Central memory CD8-positive, alpha-beta T cell (primary cell): ENCODE data around the gene ITGA8.
"Not testable (repeated sequence)": the region's sequence is repeated elsewhere in the genome, so short reads cannot be mapped to it uniquely, and the experiment has no call there.

Source experiments
- ATAC-seq: fragments of 150-1000 bp; cut with Tn5 transposase; replicated peaks from 2 replicates; pipeline ENCODE4 v1.10.0; 2022; ENCODE audit warnings: mild to moderate bottlenecking, moderate FRiP score, moderate number of reproducible peaks; ENCODE audit not compliant: poor library complexity, severe bottlenecking; ENCODE audit errors: extremely low read depth
- DNase-seq, 2 donors: peaks; one replicate each; pipeline ENCODE4 v3.0.0; 2021; ENCODE audit warnings: low spot score in 2 of 2
- H3K27ac Mint-ChIP-seq: one replicate; pipeline ENCODE4 v1.8.0; 2022; ENCODE audit warnings: low read depth, mild to moderate bottlenecking, moderate library complexity, mixed read lengths
- H3K27me3 Mint-ChIP-seq: one replicate; pipeline ENCODE4 v1.8.0; 2022; ENCODE audit warnings: mixed read lengths
- H3K36me3 Mint-ChIP-seq: one replicate; pipeline ENCODE4 v1.8.0; 2022; ENCODE audit warnings: mild to moderate bottlenecking, moderate library complexity, mixed read lengths; ENCODE audit not compliant: insufficient read depth
- H3K4me1 Mint-ChIP-seq: one replicate; pipeline ENCODE4 v1.8.0; 2022; ENCODE audit warnings: mixed read lengths
- H3K4me3 Mint-ChIP-seq: one replicate; pipeline ENCODE4 v1.8.0; 2022; ENCODE audit warnings: mild to moderate bottlenecking, moderate library complexity, mixed read lengths
- H3K9me3 Mint-ChIP-seq: one replicate; pipeline ENCODE4 v1.8.0; 2022; ENCODE audit warnings: mixed read lengths

The ITGA8 gene

DNA sequence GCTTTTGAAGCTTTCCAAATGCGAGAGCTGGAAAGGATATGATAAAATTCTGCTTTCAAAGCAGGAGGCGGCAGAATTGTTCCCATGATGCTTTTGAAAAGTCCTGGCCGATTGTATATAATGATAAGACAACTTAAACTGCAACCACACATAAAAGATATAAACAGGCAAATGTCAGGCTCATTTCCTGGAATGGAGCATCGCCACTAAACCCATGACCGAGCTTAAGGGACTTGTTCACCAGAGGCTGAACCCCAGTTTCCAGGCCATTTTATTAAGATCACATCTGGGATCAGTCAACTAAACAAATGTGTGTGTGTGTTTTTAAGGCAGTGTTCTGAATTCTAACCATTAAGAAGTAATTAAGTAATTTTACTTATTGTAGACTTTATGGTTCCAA lies 131.6 kb downstream of the ITGA8 start:
- no peak overlapping the region for H3K4me3 Mint-ChIP-seq

DNA sequence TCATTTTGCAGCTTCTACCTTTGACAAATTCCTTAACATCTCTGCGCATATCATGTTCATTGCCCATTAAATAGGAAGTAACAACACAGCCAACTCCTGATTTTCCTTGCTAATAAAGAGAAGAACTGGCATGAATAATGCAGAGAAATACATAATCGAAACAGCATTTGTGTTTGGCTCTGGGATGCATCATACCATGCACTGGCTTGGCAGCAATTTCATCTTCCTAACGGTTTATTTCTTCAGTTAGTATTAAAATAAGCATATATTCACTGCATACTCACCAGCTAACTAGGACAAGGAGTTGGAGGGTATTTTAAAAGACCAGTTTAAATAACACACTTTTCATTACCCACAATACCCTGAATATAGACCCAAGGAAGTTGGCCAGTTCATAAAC lies 132.5 kb downstream of the ITGA8 start:
- H3K27me3 Mint-ChIP-seq, result peaks cover under 1% of the 10 kb centered on the region
- H3K27ac Mint-ChIP-seq, result no peak overlapping the region
- DNase-seq (no peak), ATAC-seq (no peak)
- H3K4me3 Mint-ChIP-seq, result no peak overlapping the region
- H3K9me3 Mint-ChIP-seq, result no peaks in the 10 kb centered on the region
- no peaks in the 10 kb centered on the region for H3K36me3 Mint-ChIP-seq
- H3K4me1 Mint-ChIP-seq, result no peaks in the 10 kb centered on the region

More for the DNA sequence above, 131.6 kb downstream of the ITGA8 start:
- H3K9me3 Mint-ChIP-seq, result no peaks in the 10 kb centered on the region
- H3K36me3 Mint-ChIP-seq, result no peaks in the 10 kb centered on the region
- no peak for DNase-seq
- H3K27me3 Mint-ChIP-seq, result no peaks in the 10 kb centered on the region
- ATAC-seq, result no peak
- H3K27ac Mint-ChIP-seq, result no peak overlapping the region
- H3K4me1 Mint-ChIP-seq, result no peaks in the 10 kb centered on the region

DNA sequence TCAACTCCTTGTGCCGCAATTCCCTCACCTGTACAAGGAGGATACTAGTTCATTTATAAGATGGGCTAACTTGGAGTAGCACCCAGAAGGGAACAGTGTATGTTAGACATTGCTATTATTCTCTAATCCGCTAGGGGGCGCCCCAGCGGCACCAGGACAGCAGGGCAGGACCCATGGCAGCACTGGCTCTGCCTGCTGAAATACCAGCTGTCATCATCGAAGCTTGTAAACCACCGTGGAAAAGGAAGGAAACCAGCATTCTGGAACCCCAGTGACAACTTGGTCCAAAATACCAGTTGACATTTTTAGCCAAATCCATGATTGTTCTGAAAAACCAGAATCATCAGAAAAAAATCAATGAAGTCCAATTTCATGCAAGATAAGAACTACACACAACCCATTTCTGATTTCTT lies 134.4 kb downstream of the ITGA8 start:
- Mint-ChIP-seq H3K27me3 (peaks cover 19% of the 10 kb centered on the region), H3K9me3 (peaks cover 5% of the 10 kb centered on the region), H3K36me3 (no peaks in the 10 kb centered on the region), H3K4me3 (no peak overlapping the region), H3K4me1 (no peaks in the 10 kb centered on the region), H3K27ac (no peak overlapping the region)
- ATAC-seq (no peak), DNase-seq (no peak)

DNA sequence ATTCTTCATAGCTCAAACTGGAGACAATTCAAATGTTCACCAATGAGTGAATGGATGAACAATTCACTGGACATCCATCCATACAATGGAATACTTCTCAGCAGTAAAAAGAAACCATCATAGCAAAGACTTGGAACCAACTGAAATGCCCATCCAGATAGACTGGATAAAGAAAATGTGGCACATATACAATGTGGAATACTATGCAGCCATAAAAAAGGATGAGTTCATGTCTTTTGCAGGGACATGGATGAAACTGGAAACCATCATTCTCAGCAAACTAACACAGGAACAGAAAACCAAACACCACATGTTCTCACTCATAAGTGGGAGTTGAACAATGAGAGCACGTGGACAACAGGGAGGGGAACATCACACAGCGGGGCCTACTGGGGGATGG lies 136.8 kb downstream of the ITGA8 start:
- H3K4me3 Mint-ChIP-seq, ATAC-seq, H3K4me1 Mint-ChIP-seq, H3K9me3 Mint-ChIP-seq, DNase-seq, H3K27ac Mint-ChIP-seq, H3K36me3 Mint-ChIP-seq: not testable (repeated sequence)
- peaks cover 29% of the 10 kb centered on the region for H3K27me3 Mint-ChIP-seq

DNA sequence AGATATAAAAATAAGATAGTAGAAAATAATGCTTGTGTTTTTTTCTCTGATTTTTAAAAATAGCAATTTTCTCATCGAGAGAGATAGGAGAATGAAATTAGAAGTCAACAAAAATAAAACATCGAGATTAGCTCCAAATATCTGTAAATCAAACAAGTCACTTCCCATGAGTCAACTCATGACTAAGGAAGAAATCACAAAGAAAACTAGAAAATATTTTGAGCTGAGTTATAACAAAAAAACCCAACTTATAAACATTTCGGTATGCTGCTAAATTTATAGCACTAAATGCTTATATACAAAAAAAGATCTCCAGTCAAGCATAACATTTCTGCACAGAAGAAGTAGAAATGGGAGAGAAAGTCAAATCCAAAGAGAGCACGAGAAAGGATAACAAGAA lies 140.1 kb downstream of the ITGA8 start:
- peaks cover 29% of the 10 kb centered on the region for H3K27me3 Mint-ChIP-seq
- H3K4me3 Mint-ChIP-seq, result no peak overlapping the region
- H3K4me1 Mint-ChIP-seq, result no peaks in the 10 kb centered on the region
- DNase-seq (no peak), ATAC-seq (no peak)
- no peak overlapping the region for H3K27ac Mint-ChIP-seq
- peaks cover 5% of the 10 kb centered on the region for H3K9me3 Mint-ChIP-seq
- no peaks in the 10 kb centered on the region for H3K36me3 Mint-ChIP-seq

DNA sequence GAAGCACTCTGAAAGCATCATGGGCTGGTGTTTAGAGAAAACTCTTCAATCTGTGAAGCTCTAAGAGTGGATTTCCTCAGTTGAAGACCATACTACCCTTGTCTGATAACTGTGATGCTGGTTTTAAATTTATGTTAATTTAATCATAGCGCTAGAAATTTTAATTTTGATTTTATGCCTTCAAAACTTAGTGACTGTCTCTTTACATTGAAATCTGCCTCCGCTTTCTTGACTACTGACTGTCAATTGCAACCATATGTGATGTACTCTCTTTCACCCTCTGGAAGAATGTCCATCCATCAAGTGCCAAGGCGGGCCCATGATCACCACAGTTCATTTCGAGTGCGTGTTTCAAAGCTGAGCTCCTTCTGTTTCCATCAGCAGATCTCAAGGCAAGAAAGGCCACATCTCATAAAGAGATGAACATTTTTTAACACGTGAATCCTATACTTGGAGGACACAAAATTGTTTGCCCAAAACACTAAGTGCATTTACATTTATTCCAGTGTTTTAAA lies 147.1 kb downstream of the ITGA8 start:
- Mint-ChIP-seq H3K4me1 (no peaks in the 10 kb centered on the region), H3K27me3 (no peaks in the 10 kb centered on the region), H3K4me3 (no peak overlapping the region), H3K27ac (no peak overlapping the region), H3K9me3 (no peaks in the 10 kb centered on the region), H3K36me3 (no peaks in the 10 kb centered on the region)
- ATAC-seq (no peak), DNase-seq (no peak)

DNA sequence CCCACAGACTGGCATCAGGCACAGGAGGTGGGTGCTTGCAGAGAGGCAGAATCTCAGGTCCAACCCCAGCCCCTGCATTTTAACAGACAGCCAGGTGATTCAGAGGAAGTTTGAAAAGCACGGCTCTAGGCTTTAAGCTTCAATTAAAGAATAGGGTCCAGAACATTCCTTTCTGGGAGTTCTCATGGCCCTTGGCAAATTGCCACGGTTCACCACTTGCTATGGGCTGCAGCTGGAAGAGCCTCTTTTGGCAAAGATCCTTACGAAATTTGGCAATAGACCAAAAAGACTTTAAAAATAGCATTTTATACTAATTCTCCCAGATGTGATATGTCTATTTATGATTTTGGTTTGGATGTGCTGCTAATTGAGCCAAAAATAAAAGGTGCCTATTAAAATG lies 148.1 kb downstream of the ITGA8 start:
- no peak for ATAC-seq
- H3K9me3 Mint-ChIP-seq, result no peaks in the 10 kb centered on the region
- H3K27me3 Mint-ChIP-seq, result no peaks in the 10 kb centered on the region
- DNase-seq, result no peak
- no peaks in the 10 kb centered on the region for H3K4me1 Mint-ChIP-seq
- no peak overlapping the region for H3K4me3 Mint-ChIP-seq
- H3K36me3 Mint-ChIP-seq, result no peaks in the 10 kb centered on the region
- no peak overlapping the region for H3K27ac Mint-ChIP-seq

DNA sequence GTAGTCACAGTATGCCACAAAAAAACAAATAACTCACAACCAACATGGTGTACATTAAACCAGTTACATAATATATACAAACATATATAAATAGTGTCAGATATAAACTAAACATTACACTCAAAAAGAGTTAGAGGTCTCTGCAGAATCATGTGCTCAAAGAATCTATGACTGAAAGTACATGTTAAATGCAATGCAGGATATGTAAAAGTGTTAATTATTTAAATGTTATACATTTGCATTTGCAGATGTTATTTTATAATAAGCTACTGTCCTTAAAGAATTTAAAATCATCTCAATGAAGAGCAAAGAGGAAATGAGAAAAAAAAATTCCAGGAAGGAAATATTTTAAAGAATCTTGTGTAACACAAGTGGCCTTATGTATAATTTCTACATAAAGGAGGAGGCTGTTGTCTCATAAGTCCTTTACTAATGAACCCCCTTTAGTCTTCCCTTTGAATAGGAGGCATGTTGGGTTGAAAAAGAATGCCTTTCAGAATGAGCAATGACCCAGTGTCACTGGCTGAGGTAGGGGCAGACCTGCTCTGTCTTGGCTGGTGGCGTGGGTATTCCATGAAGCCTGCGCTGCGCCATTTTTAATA lies 148.9 kb downstream of the ITGA8 start:
- DNase-seq (no peak), ATAC-seq (no peak)
- Mint-ChIP-seq H3K27me3 (no peaks in the 10 kb centered on the region), H3K4me1 (no peaks in the 10 kb centered on the region), H3K27ac (no peak overlapping the region), H3K36me3 (no peaks in the 10 kb centered on the region), H3K4me3 (no peak overlapping the region), H3K9me3 (no peaks in the 10 kb centered on the region)

DNA sequence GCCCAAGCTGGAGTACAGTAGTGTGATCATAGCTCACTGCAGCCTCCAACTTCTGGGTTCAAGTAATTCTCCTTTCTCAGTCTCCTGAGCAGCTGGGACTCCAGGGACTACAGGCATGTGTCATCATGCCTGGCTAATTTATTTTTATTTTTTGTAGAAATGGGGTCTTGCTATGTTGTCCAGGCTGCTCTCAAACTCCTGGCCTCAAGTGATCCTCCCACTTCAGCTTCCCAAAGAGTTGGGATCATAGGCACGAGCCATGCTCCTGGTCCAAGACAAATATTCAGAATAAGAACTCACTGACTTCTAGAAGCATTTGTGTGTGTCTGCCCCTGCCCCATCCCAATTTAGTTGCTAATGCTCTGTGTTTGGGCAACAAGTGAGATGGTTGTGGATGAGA lies 151.8 kb downstream of the ITGA8 start:
- no peak for ATAC-seq
- H3K4me1 Mint-ChIP-seq, result no peaks in the 10 kb centered on the region

DNA sequence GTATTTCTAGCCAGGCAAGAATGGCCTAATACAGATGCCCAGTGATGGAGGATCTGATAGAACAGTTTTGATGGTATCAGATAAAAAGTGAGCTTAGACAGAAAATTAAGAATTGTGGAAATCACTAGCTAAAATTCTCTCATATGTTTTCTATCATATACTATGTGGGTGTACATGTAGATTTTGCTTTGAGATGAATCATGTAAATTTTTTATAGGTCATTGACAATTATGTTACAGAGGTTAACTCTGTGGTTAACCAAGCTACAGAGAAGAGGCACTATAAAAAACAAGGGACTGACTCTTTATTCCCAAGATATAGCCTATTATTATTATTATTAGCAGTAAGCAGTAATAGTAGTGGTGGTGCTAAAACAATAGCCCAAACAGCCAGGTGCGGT lies 156.5 kb downstream of the ITGA8 start:
- peaks cover 30% of the 10 kb centered on the region for H3K27me3 Mint-ChIP-seq

More for the DNA sequence above, 151.8 kb downstream of the ITGA8 start:
- Mint-ChIP-seq H3K27me3 (no peaks in the 10 kb centered on the region), H3K9me3 (no peaks in the 10 kb centered on the region), H3K27ac (no peak overlapping the region), H3K4me3 (no peak overlapping the region), H3K36me3 (no peaks in the 10 kb centered on the region)
- DNase-seq, result no peak

DNA sequence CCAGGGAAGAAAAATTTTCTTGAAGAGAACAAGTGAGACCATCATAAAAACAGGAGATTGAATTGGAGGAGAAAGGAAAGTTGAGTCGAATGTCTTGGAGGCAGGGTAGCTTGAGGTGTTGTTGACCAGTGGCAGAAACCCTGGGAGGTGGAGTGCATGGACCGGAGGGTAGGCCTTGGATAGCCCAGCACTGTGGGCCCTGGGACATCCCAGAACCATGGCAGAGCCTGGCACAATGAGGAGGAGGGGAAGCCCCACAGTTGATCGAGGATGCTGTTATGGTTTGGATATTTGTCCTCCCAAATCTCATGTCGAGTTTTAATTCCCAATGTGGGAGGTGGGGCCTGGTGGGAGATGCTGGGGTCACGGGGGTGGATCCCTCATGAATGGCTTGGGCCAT lies 157.1 kb downstream of the ITGA8 start:
- Mint-ChIP-seq H3K4me1 (no peaks in the 10 kb centered on the region), H3K27me3 (peaks cover 30% of the 10 kb centered on the region)
- ATAC-seq, result no peak

More for the DNA sequence above, 156.5 kb downstream of the ITGA8 start:
- Mint-ChIP-seq H3K4me3 (no peak overlapping the region), H3K27ac (no peak overlapping the region), H3K36me3 (no peaks in the 10 kb centered on the region), H3K4me1 (no peaks in the 10 kb centered on the region), H3K9me3 (no peaks in the 10 kb centered on the region)
- ATAC-seq, result no peak
- DNase-seq, result no peak

DNA sequence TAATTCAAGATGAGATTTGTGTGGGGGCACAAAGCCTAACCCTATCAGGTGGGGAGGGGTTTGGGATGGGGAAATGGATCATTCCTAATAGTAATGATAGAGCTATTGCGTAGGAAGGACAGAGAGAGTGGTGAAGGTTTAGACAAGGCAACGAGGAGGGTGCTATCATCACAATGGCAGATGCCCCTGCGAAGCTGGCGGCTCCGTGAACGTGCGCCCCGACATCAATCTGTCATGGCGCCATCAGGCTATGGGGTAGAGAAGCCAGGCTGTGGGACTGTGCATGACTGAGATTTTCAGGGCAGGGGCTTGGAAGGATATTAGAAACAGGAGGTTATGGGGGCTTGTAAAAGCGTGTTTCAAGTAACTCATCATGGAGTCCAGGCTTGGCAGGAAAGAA lies 157.6 kb downstream of the ITGA8 start:
- no peak overlapping the region for H3K4me3 Mint-ChIP-seq
- ATAC-seq (no peak), DNase-seq (no peak)
- peaks cover 30% of the 10 kb centered on the region for H3K27me3 Mint-ChIP-seq
- no peaks in the 10 kb centered on the region for H3K36me3 Mint-ChIP-seq
- no peaks in the 10 kb centered on the region for H3K9me3 Mint-ChIP-seq
- H3K27ac Mint-ChIP-seq, result no peak overlapping the region
- no peaks in the 10 kb centered on the region for H3K4me1 Mint-ChIP-seq

More for the DNA sequence above, 157.1 kb downstream of the ITGA8 start:
- Mint-ChIP-seq H3K9me3 (no peaks in the 10 kb centered on the region), H3K36me3 (no peaks in the 10 kb centered on the region), H3K27ac (no peak overlapping the region), H3K4me3 (no peak overlapping the region)
- no peak for DNase-seq

DNA sequence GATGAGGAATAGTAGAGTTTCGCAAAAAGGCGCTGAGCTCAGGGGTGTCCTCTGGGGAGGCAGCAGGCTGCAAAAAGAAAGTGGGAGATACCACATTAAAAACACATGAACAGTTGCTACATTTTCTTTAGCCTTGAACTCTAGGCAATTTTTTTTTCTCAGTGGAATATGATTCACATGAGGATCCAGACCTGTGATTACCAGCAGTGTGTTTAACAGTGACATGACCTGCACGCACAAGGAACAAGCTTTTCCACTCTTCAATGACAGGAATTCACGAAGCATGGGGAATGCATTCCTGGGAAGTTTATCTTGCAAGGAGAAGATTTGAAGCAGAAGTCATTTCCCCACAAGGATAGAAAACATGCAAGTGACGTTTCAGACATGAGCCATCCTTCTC lies 161.6 kb downstream of the ITGA8 start:
- Mint-ChIP-seq H3K9me3 (no peaks in the 10 kb centered on the region), H3K27ac (no peak overlapping the region), H3K36me3 (no peaks in the 10 kb centered on the region), H3K4me3 (no peak overlapping the region), H3K27me3 (peaks cover 30% of the 10 kb centered on the region), H3K4me1 (no peaks in the 10 kb centered on the region)
- DNase-seq, result no peak
- no peak for ATAC-seq
